SK-N-SH (cell line): ENCODE results near the gene ANKRD44. TPM values are rescaled to one million over a fixed set of nuclear protein-coding genes. Genes with fewer than 3 reads are reported as not detected.

Experiments used
- CTCF ChIA-PET: fragments of 300-600, 350-600 bp; formaldehyde crosslinking; extraction: SDS; loops from one replicate; lab custom pipeline; 2021; lab: Yijun Ruan, JAX
- POLR2A ChIA-PET: fragments of 350-600 bp; sonication (Branson Sonifier 250); formaldehyde crosslinking; extraction: SDS; loops from one replicate; lab custom pipeline; 2020; ENCODE audit warnings: antibody characterized with exemption, inconsistent platforms; lab: Yijun Ruan, JAX
- DNase-seq: peaks from one replicate; pipeline ENCODE4 v3.0.0; 2012
- H2AFZ ChIP-seq: fragments of 200-600 bp; sonication (generic); 2 replicates; pipeline ENCODE4 v1.8.1; 2016; ENCODE audit warnings: antibody characterized with exemption, mild to moderate bottlenecking, low read depth
- H3F3A ChIP-seq: fragments of 200-600 bp; sonication (generic); replicated peaks from 2 replicates; pipeline ENCODE3; 2016; ENCODE audit warnings: antibody characterized with exemption, mild to moderate bottlenecking; ENCODE audit not compliant: insufficient read depth
- H3K27ac ChIP-seq, 2 experiments: fragments of 200-500 bp in 1 of 2; fragments of 200-600 bp in 1 of 2; sonication (Bioruptor generic) in 1 of 2; sonication (generic), shearing (Covaris generic) in 1 of 2; 2 replicates each; pipeline versions ENCODE4 v1.5.1 to v1.6.1; 2014 to 2016; ENCODE audit warnings: low read depth in 2 of 2, inconsistent platforms in 1 of 2, low read length in 1 of 2, mild to moderate bottlenecking in 1 of 2, mixed read lengths in 1 of 2
- H3K27me3 ChIP-seq: fragments of 200-600 bp; sonication (generic), shearing (Covaris generic); 2 replicates; pipeline ENCODE4 v1.6.1; 2016; ENCODE audit warnings: mixed run types; ENCODE audit not compliant: insufficient read depth
- H3K36me3 ChIP-seq, 2 experiments: fragments of 200-500 bp in 1 of 2; fragments of 200-600 bp in 1 of 2; sonication (Bioruptor generic) in 1 of 2; sonication (generic) in 1 of 2; replicated peaks in 1 of 2; 2 replicates each; pipeline versions ENCODE3 to v1.5.1; 2014 to 2016; ENCODE audit warnings: low read length in 1 of 2, mild to moderate bottlenecking in 1 of 2; ENCODE audit not compliant: insufficient read depth in 2 of 2, control insufficient read depth in 1 of 2
- H3K4me1 ChIP-seq, 2 experiments: fragments of 200-500 bp in 1 of 2; fragments of 200-600 bp in 1 of 2; sonication (Bioruptor generic) in 1 of 2; sonication (generic), shearing (Covaris generic) in 1 of 2; 2 replicates each; pipeline versions ENCODE4 v1.5.1 to v1.6.1; 2014 to 2016; ENCODE audit warnings: low read depth in 1 of 2, low read length in 1 of 2, mixed run types in 1 of 2; ENCODE audit not compliant: insufficient read depth in 2 of 2, control insufficient read depth in 1 of 2
- H3K4me2 ChIP-seq: fragments of 200-600 bp; sonication (generic), shearing (Covaris generic); 2 replicates; pipeline ENCODE4 v1.6.1; 2017; ENCODE audit warnings: mixed run types
- H3K4me3 ChIP-seq, 2 experiments: fragments of 200-500 bp in 1 of 2; fragments of 200-600 bp in 1 of 2; sonication (Bioruptor generic) in 1 of 2; sonication (generic), shearing (Covaris generic) in 1 of 2; 2 replicates each; pipeline versions ENCODE4 v1.5.1 to v1.8.1; 2014 to 2016; ENCODE audit warnings: low read depth in 2 of 2, inconsistent platforms in 1 of 2, low read length in 1 of 2, mild to moderate bottlenecking in 1 of 2, mixed read lengths in 1 of 2, moderate library complexity in 1 of 2
- H3K79me2 ChIP-seq: fragments of 200-600 bp; sonication (generic); 2 replicates; pipeline ENCODE4 v1.8.1; 2017; ENCODE audit warnings: mild to moderate bottlenecking; ENCODE audit not compliant: insufficient read depth
- H3K9ac ChIP-seq: fragments of 200-600 bp; sonication (generic); 2 replicates; pipeline ENCODE4 v1.6.1; 2017; ENCODE audit warnings: mixed run types
- H3K9me2 ChIP-seq: fragments of 200-600 bp; sonication (generic); 2 replicates; pipeline ENCODE4 v1.6.1; 2017; ENCODE audit warnings: mixed run types
- H3K9me3 ChIP-seq: fragments of 200-600 bp; sonication (generic); 2 replicates; pipeline ENCODE4 v1.6.1; 2017; ENCODE audit warnings: mixed run types, mild to moderate bottlenecking, moderate library complexity
- H4K20me1 ChIP-seq: fragments of 200-600 bp; sonication (generic); 2 replicates; pipeline ENCODE4 v1.6.1; 2017; ENCODE audit warnings: mild to moderate bottlenecking, mixed run types; ENCODE audit not compliant: insufficient read depth
- CHD2 ChIP-seq: fragments of 150-350 bp; IDR thresholded peaks from 2 replicates; pipeline ENCODE4 v1.6.1; 2018; ENCODE audit warnings: low read length; ENCODE audit not compliant: partially characterized antibody
- EZH2phosphoT487 ChIP-seq: fragments of 200-600 bp; sonication (generic); IDR thresholded peaks from 2 replicates; pipeline ENCODE4 v1.6.1; 2017; ENCODE audit warnings: low read depth, mixed run types, mild to moderate bottlenecking, antibody characterized with exemption, moderate library complexity, borderline replicate concordance
- FOXM1 ChIP-seq: IDR thresholded peaks from 2 replicates; pipeline ENCODE4 v1.4.0; 2012; ENCODE audit warnings: low read depth, mild to moderate bottlenecking
- GABPA ChIP-seq: IDR thresholded peaks from 2 replicates; pipeline ENCODE4 v1.4.0; 2012; ENCODE audit warnings: low read depth, mild to moderate bottlenecking
- GATA2 ChIP-seq: sonication (generic); formaldehyde crosslinking; IDR thresholded peaks from 2 replicates; pipeline ENCODE4 v1.5.0; 2020; ENCODE audit warnings: mild to moderate bottlenecking, missing genetic modification reagents
- IRF3 ChIP-seq: fragments of 150-350 bp; IDR thresholded peaks from 2 replicates; pipeline ENCODE4 v1.6.1; 2016; ENCODE audit warnings: mild to moderate bottlenecking, low read depth, low read length
- MAX ChIP-seq: IDR thresholded peaks from 2 replicates; pipeline ENCODE4 v1.4.0; 2012; ENCODE audit warnings: low read depth
- MXI1 ChIP-seq: IDR thresholded peaks from 2 replicates; pipeline ENCODE4 v1.6.1; 2012; ENCODE audit warnings: mild to moderate bottlenecking, low read depth, low read length, improper control_type of control experiment
- NFIC ChIP-seq: IDR thresholded peaks from 2 replicates; pipeline ENCODE4 v1.4.0; 2012; ENCODE audit warnings: borderline replicate concordance
- NRF1 ChIP-seq: IDR thresholded peaks from 2 replicates; pipeline ENCODE4 v1.6.1; 2012; ENCODE audit warnings: low read depth, mild to moderate bottlenecking, low read length
- PBX3 ChIP-seq: IDR thresholded peaks from 2 replicates; pipeline ENCODE4; 2012
- POLR2AphosphoS5 ChIP-seq: IDR thresholded peaks from 2 replicates; pipeline ENCODE4 v1.6.1; 2012; ENCODE audit warnings: low read depth, low read length
- RAD21 ChIP-seq: IDR thresholded peaks from 2 replicates; pipeline ENCODE4 v1.6.1; 2012; ENCODE audit warnings: mild to moderate bottlenecking, low read length
- RCOR1 ChIP-seq: fragments of 150-350 bp; IDR thresholded peaks from 2 replicates; pipeline ENCODE4 v1.6.1; 2017; ENCODE audit warnings: antibody characterized with exemption, low read length
- REST ChIP-seq: IDR thresholded peaks from 2 replicates; pipeline ENCODE4 v1.6.1; 2012; ENCODE audit warnings: mild to moderate bottlenecking, low read depth, low read length, moderate library complexity
- RXRA ChIP-seq: IDR thresholded peaks from 2 replicates; pipeline ENCODE4 v1.4.0; 2012; ENCODE audit warnings: low read depth, mild to moderate bottlenecking, borderline replicate concordance
- SMC3 ChIP-seq: IDR thresholded peaks from 2 replicates; pipeline ENCODE4 v1.6.1; 2012; ENCODE audit warnings: low read depth, low read length, improper control_type of control experiment
- TCF12 ChIP-seq: IDR thresholded peaks from 2 replicates; pipeline ENCODE4 v1.4.0; 2012
- TEAD4 ChIP-seq: IDR thresholded peaks from 2 replicates; pipeline ENCODE4 v1.4.0; 2012; ENCODE audit warnings: mild to moderate bottlenecking, borderline replicate concordance; ENCODE audit not compliant: insufficient read depth
- USF1 ChIP-seq: IDR thresholded peaks from 2 replicates; pipeline ENCODE4 v1.4.0; 2012; ENCODE audit warnings: low read depth, borderline replicate concordance
- WGBS: methylation state at CpG from one replicate; pipeline ENCODE4 v1.1.6; 2017; ENCODE audit warnings: low lambda C conversion rate; 5-methylcytosine and 5-hydroxymethylcytosine counted together
- polyA plus RNA-seq, 3 experiments: library from polyadenylated mRNA; depleted of rRNA; stranded (reverse); fragments of >200 nt; gene quantifications; 2 replicates each; pipeline ENCODE4 v1.2.3, GENCODE V29; 2012

The ANKRD44 gene
- polyA plus RNA-seq, 1 of the 3 experiments (the other 2 are of a cell fraction) = 12.5 TPM

- no peak for TF ChIP-seq REST
- no peak for TF ChIP-seq CHD2
- TF ChIP-seq POLR2AphosphoS5 = no peak
- no peak for TF ChIP-seq NFIC
- TF ChIP-seq FOXM1 = no peak
- no peak for TF ChIP-seq EZH2phosphoT487
- no peak for TF ChIP-seq NRF1
- no peak for TF ChIP-seq GATA2 (CRISPR knock-in tag)
- TF ChIP-seq MAX = no peak
- TF ChIP-seq TCF12 = no peak
- TF ChIP-seq RCOR1 = no peak
- TF ChIP-seq MXI1 = no peak
- no peak for TF ChIP-seq RXRA
- no peak for TF ChIP-seq USF1
- TF ChIP-seq IRF3 = no peak
- TF ChIP-seq GABPA = no peak
- TF ChIP-seq RAD21 = no peak
- no peak for TF ChIP-seq TEAD4
- TF ChIP-seq SMC3 = no peak
- no peak for TF ChIP-seq PBX3
- Histone ChIP-seq H3F3A (peaks cover 7% of the 10 kb centered on the region), H3K9me2 (no peaks in the 10 kb centered on the region), H3K4me3 (no peak overlapping the region), H2AFZ (no peak overlapping the region), H3K27ac (peak overlapping the region in 1 of 2 experiments; percentile 94; a peak in 2 of 4 replicates), H4K20me1 (no peaks in the 10 kb centered on the region), H3K36me3 (no peaks in the 10 kb centered on the region), H3K4me1 (peaks cover 7 to 24% of the 10 kb centered on the region in 2 experiments; a peak in 3 of 4 replicates), H3K9me3 (no peaks in the 10 kb centered on the region), H3K27me3 (no peaks in the 10 kb centered on the region), H3K9ac (no peak overlapping the region), H3K4me2 (no peak overlapping the region), H3K79me2 (no peaks in the 10 kb centered on the region)
- POLR2A ChIA-PET = no interaction called here
- 96% methylated on average over 3 of the region's 3 CpGs for WGBS
- DNase-seq = no peak
- CTCF ChIA-PET = interaction anchor here (1.2 to 6.2 kb wide), 8 partner anchors 66 to 298 kb away, joined by 3 to 55 read pairs (median 4); no protein-coding TSS in a partner anchor
Measured at GRCh38 chr2:197312186-197312585, 1.6 kb upstream of the ANKRD44 start.
